ENCODE data around the gene DYNLT2. TPM values are rescaled to one million over a fixed set of nuclear protein-coding genes. Genes with fewer than 3 reads are reported as not detected.

The DYNLT2 gene
- total and polyA plus RNA-seq, 10 donors: 2.8 to 3.9 (median 3.6) TPM

DNA sequence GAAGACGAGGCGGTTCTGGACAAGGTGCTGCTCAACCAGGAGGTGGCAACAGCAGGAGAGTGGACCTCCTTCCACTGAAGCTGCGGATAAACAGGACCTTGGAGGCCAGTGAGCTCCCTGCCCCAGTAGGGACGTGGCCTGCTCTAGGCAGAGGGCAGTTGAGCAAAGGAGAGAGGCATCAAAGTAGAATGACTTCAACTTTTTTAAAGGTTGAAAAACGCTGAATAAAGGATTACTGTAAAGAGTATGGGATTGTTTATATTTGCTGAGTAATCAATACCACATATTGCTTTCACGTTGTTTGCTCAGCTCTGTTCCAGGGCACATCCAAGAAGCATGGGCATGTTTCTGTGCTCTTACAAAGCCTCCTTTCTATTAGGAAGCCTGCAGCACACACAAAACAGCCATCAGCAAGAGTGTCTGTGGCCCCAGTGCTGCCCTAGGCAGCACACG, 48.1 kb upstream of the DYNLT2 start:
- peaks cover 0 to 58% (median 4%) of the 10 kb centered on the region in 7 donors for H3K27me3 ChIP-seq (replicated peaks in 1 of 7)
- intact Hi-C loops (cut with DNase I; ENCODE audit: low total_unique reads): loop anchor here (10.0 kb wide), 1 partner anchor 735 kb away; no protein-coding TSS in a partner anchor
- TF ChIP-seq POLR2A (IDR thresholded peaks at IDR 0.05): no peak
- no peak for TF ChIP-seq POLR2AphosphoS5 (IDR thresholded peaks at IDR 0.05)
- TF ChIP-seq, protein P1, sequence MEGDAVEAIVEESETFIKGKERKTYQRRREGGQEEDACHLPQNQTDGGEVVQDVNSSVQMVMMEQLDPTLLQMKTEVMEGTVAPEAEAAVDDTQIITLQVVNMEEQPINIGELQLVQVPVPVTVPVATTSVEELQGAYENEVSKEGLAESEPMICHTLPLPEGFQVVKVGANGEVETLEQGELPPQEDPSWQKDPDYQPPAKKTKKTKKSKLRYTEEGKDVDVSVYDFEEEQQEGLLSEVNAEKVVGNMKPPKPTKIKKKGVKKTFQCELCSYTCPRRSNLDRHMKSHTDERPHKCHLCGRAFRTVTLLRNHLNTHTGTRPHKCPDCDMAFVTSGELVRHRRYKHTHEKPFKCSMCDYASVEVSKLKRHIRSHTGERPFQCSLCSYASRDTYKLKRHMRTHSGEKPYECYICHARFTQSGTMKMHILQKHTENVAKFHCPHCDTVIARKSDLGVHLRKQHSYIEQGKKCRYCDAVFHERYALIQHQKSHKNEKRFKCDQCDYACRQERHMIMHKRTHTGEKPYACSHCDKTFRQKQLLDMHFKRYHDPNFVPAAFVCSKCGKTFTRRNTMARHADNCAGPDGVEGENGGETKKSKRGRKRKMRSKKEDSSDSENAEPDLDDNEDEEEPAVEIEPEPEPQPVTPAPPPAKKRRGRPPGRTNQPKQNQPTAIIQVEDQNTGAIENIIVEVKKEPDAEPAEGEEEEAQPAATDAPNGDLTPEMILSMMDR (IDR thresholded peaks at IDR 0.05 in 8 of 11, conservative IDR thresholded peaks at IDR 0.05 in 3 of 11): no peak
- H3K4me1 ChIP-seq: peaks cover 0 to 15% (median 3%) of the 10 kb centered on the region in 6 donors
- DNase-seq: peak; percentile 12
- H3K9me3 ChIP-seq: no peaks in the 10 kb centered on the region
- WGBS, 5 donors: 75 to 85% (median 78%) methylated on average over 7 of the region's 7 CpGs
- H3K4me3 ChIP-seq: no peak overlapping the region
- no peaks in the 10 kb centered on the region for H3K36me3 ChIP-seq
- H3K27ac ChIP-seq: no peak overlapping the region

DNA sequence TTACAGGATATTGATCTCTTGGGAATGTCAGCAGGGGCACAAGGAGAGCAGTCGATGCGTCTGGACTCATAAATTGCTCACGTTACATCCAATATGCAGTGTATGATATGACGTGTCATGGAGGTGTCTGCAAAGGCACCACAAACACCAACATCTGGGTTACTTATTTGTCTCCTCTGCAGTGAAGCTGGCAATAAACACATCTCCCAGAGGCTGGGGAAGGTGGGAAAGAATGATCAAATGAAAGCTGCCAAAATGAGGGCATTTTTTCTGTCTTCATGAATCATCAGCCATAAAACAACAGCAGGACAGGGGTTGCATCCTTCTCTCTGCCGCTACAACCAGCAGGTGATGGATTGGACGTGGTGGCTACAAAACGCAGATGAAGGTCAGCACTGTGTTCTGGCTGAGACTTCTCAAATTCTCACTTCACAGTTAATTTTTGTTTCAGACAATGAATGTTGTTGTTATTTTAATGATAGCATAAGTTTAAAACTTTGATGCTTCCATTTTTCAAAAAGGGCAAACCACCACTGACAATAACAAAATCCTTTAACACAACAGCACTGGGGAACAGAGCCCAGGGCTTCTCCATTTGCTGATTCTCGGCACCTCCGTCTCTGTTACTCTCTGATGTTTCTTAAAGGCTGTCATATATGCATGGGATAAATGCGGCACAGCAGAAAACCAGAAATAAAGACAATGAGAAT, 47.5 kb upstream of the DYNLT2 start:
- 74 to 85% (median 78%) methylated on average over 10 of the region's 10 CpGs for WGBS, 5 donors
- intact Hi-C loops (cut with DNase I; ENCODE audit: low total_unique reads): loop anchor here (10.0 kb wide), 1 partner anchor 736 kb away; no protein-coding TSS in a partner anchor
- DNase-seq: no peak
- no peaks in the 10 kb centered on the region for H3K9me3 ChIP-seq
- H3K27me3 ChIP-seq (replicated peaks in 1 of 7): peaks cover 0 to 55% (median 4%) of the 10 kb centered on the region in 7 donors
- TF ChIP-seq POLR2A (IDR thresholded peaks at IDR 0.05) (no peak), POLR2AphosphoS5 (IDR thresholded peaks at IDR 0.05) (no peak)
- TF ChIP-seq, protein P1 (IDR thresholded peaks at IDR 0.05 in 8 of 11, conservative IDR thresholded peaks at IDR 0.05 in 3 of 11): no peak
- peaks cover 0 to 11% (median 3%) of the 10 kb centered on the region in 6 donors for H3K4me1 ChIP-seq
- H3K4me3 ChIP-seq: no peak overlapping the region
- no peak overlapping the region for H3K27ac ChIP-seq
- H3K36me3 ChIP-seq: no peaks in the 10 kb centered on the region

DNA sequence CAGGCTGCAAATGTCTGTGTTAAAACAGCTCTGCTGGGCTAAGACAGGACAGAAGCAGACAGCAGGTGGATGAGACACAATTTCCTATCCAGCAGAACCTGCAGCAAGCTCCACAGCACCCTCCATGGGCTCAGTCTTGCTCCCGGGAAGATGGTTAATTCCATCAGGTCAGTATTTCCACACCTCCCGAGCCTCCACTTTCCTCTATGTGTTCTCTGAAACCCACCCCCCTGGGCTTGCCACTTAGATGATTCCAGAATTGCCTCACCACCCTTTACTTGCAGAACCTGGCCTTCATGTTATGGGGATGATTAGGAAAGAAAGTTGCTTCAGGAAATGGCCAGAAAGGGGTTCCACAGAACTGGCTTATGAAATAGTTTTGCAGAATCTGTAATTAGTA, 43.8 kb upstream of the DYNLT2 start:
- Histone ChIP-seq H3K36me3 (no peaks in the 10 kb centered on the region), H3K4me3 (no peak overlapping the region), H3K9me3 (no peaks in the 10 kb centered on the region), H3K27ac (no peak overlapping the region), H3K4me1 (peaks cover 2 to 12% (median 9%) of the 10 kb centered on the region in 6 donors), H3K27me3 (replicated peaks in 1 of 7) (peaks cover 0 to 50% (median 4%) of the 10 kb centered on the region in 7 donors)
- TF ChIP-seq, protein P1 (IDR thresholded peaks at IDR 0.05 in 8 of 11, conservative IDR thresholded peaks at IDR 0.05 in 3 of 11): no peak
- TF ChIP-seq POLR2AphosphoS5 (IDR thresholded peaks at IDR 0.05): no peak
- TF ChIP-seq POLR2A (IDR thresholded peaks at IDR 0.05): no peak
- WGBS, 5 donors: 36 to 71% (median 48%) methylated on average over 2 of the region's 2 CpGs
- intact Hi-C loops (cut with DNase I; ENCODE audit: low total_unique reads): loop anchor here (10.0 kb wide), 1 partner anchor 740 kb away; no protein-coding TSS in a partner anchor
- no peak for DNase-seq
